ENCODE data around the gene RAB31. TPM values are rescaled to one million over a fixed set of nuclear protein-coding genes. Genes with fewer than 3 reads are reported as not detected.
"Not testable (repeated sequence)": the region's sequence is repeated elsewhere in the genome, so short reads cannot be mapped to it uniquely, and the experiment has no call there.

Gene RAB31
- 0.73 and 0.80 TPM in 2 replicates for total RNA-seq

GRCh38 chr18:9708057-9708433 lies at the start of gene RAB31:
Gene RAB31, plus strand, starts transcription at chr18:9708301. Its CDS starts 105 bp downstream, at chr18:9708406.
- Mint-ChIP-seq H3K9me3 (no peaks in the 10 kb centered on the region), H3K27ac (no peak within 1 kb of the TSS), H3K4me1 (ENCODE audit: low read depth) (peaks cover 29% of the 10 kb centered on the region), H3K36me3 (ENCODE audit: low read depth) (no peaks in the 10 kb centered on the region), H3K4me3 (ENCODE audit: low read depth) (peak within 1 kb of the TSS; percentile 77), H3K27me3 (ENCODE audit: low read depth) (peaks cover 79% of the 10 kb centered on the region)
- intact Hi-C loops (cut with micrococcal nuclease), result loop anchor here (10.0 kb wide), 1 partner anchor 93 kb away; the partner anchor contains the start of gene PPP4R1
- DNase-seq (ENCODE audit: low spot score), result no peak

GRCh38 chr18:9659499-9660375 lies 48.4 kb upstream of the RAB31 start:
- DNase-seq (ENCODE audit: low spot score), result no peak
- Mint-ChIP-seq H3K4me1 (ENCODE audit: low read depth) (no peaks in the 10 kb centered on the region), H3K27ac (no peak overlapping the region), H3K27me3 (ENCODE audit: low read depth) (peaks cover 2% of the 10 kb centered on the region), H3K9me3 (no peaks in the 10 kb centered on the region), H3K36me3 (ENCODE audit: low read depth) (no peaks in the 10 kb centered on the region), H3K4me3 (ENCODE audit: low read depth) (no peak overlapping the region)
- intact Hi-C loops (cut with micrococcal nuclease), result no loop called here

GRCh38 chr18:9661564-9661963 lies 46.5 kb upstream of the RAB31 start:
- no peak for DNase-seq (ENCODE audit: low spot score)
- H3K9me3 Mint-ChIP-seq, result no peaks in the 10 kb centered on the region
- intact Hi-C loops (cut with micrococcal nuclease), result no loop called here
- H3K4me3 Mint-ChIP-seq (ENCODE audit: low read depth), result no peak overlapping the region
- no peaks in the 10 kb centered on the region for H3K4me1 Mint-ChIP-seq (ENCODE audit: low read depth)
- H3K27me3 Mint-ChIP-seq (ENCODE audit: low read depth), result peaks cover 3% of the 10 kb centered on the region
- no peak overlapping the region for H3K27ac Mint-ChIP-seq
- H3K36me3 Mint-ChIP-seq (ENCODE audit: low read depth), result no peaks in the 10 kb centered on the region

- DNase-seq (ENCODE audit: low spot score), result no peak
- Mint-ChIP-seq H3K36me3 (ENCODE audit: low read depth) (no peaks in the 10 kb centered on the region), H3K27me3 (ENCODE audit: low read depth) (peaks cover 5% of the 10 kb centered on the region), H3K9me3 (no peaks in the 10 kb centered on the region), H3K4me1 (ENCODE audit: low read depth) (no peaks in the 10 kb centered on the region), H3K4me3 (ENCODE audit: low read depth) (no peak overlapping the region), H3K27ac (no peak overlapping the region)
- intact Hi-C loops (cut with micrococcal nuclease), result no loop called here
Measured at GRCh38 chr18:9663377-9663776, 44.7 kb upstream of the RAB31 start.

- Mint-ChIP-seq H3K4me1 (ENCODE audit: low read depth) (no peaks in the 10 kb centered on the region), H3K36me3 (ENCODE audit: low read depth) (no peaks in the 10 kb centered on the region), H3K4me3 (ENCODE audit: low read depth) (no peak overlapping the region), H3K9me3 (no peaks in the 10 kb centered on the region), H3K27me3 (ENCODE audit: low read depth) (peaks cover 5% of the 10 kb centered on the region), H3K27ac (no peak overlapping the region)
- intact Hi-C loops (cut with micrococcal nuclease), result no loop called here
- DNase-seq (ENCODE audit: low spot score), result no peak
Measured at GRCh38 chr18:9665314-9665713, 42.8 kb upstream of the RAB31 start.

- H3K4me1 Mint-ChIP-seq (ENCODE audit: low read depth), result no peaks in the 10 kb centered on the region
- no peak overlapping the region for H3K4me3 Mint-ChIP-seq (ENCODE audit: low read depth)
- no peak for DNase-seq (ENCODE audit: low spot score)
- no peak overlapping the region for H3K27ac Mint-ChIP-seq
- H3K27me3 Mint-ChIP-seq (ENCODE audit: low read depth), result peaks cover 5% of the 10 kb centered on the region
- no peaks in the 10 kb centered on the region for H3K36me3 Mint-ChIP-seq (ENCODE audit: low read depth)
- intact Hi-C loops (cut with micrococcal nuclease), result no loop called here
- no peaks in the 10 kb centered on the region for H3K9me3 Mint-ChIP-seq
Measured at GRCh38 chr18:9666548-9666947, 41.6 kb upstream of the RAB31 start.

- no peaks in the 10 kb centered on the region for H3K9me3 Mint-ChIP-seq
- H3K27me3 Mint-ChIP-seq (ENCODE audit: low read depth), result peaks cover 5% of the 10 kb centered on the region
- H3K27ac Mint-ChIP-seq, result no peak overlapping the region
- no peaks in the 10 kb centered on the region for H3K36me3 Mint-ChIP-seq (ENCODE audit: low read depth)
- no peak for DNase-seq (ENCODE audit: low spot score)
- intact Hi-C loops (cut with micrococcal nuclease), result no loop called here
- H3K4me1 Mint-ChIP-seq (ENCODE audit: low read depth), result peaks cover 6% of the 10 kb centered on the region
- H3K4me3 Mint-ChIP-seq (ENCODE audit: low read depth), result no peak overlapping the region
Measured at GRCh38 chr18:9669016-9669415, 39.1 kb upstream of the RAB31 start.

GRCh38 chr18:9671214-9671613 lies 36.9 kb upstream of the RAB31 start:
- H3K4me1 Mint-ChIP-seq (ENCODE audit: low read depth), result peaks cover 6% of the 10 kb centered on the region
- DNase-seq (ENCODE audit: low spot score), result no peak
- H3K27me3 Mint-ChIP-seq (ENCODE audit: low read depth), result peaks cover 16% of the 10 kb centered on the region
- H3K36me3 Mint-ChIP-seq (ENCODE audit: low read depth), result no peaks in the 10 kb centered on the region
- no peak overlapping the region for H3K4me3 Mint-ChIP-seq (ENCODE audit: low read depth)
- H3K9me3 Mint-ChIP-seq, result no peaks in the 10 kb centered on the region
- intact Hi-C loops (cut with micrococcal nuclease), result no loop called here
- no peak overlapping the region for H3K27ac Mint-ChIP-seq

GRCh38 chr18:9673296-9674251 lies 34.5 kb upstream of the RAB31 start:
- intact Hi-C loops (cut with micrococcal nuclease), result loop anchor here (2.0 kb wide), 1 partner anchor 59 kb away; the partner anchor contains the start of gene PPP4R1
- peaks cover 6% of the 10 kb centered on the region for H3K4me1 Mint-ChIP-seq (ENCODE audit: low read depth)
- DNase-seq (ENCODE audit: low spot score), result no peak
- H3K27me3 Mint-ChIP-seq (ENCODE audit: low read depth), result peaks cover 21% of the 10 kb centered on the region
- H3K27ac Mint-ChIP-seq, result no peak overlapping the region
- H3K9me3 Mint-ChIP-seq, result no peaks in the 10 kb centered on the region
- H3K4me3 Mint-ChIP-seq (ENCODE audit: low read depth), result no peak overlapping the region
- no peaks in the 10 kb centered on the region for H3K36me3 Mint-ChIP-seq (ENCODE audit: low read depth)

- peaks cover 42% of the 10 kb centered on the region for H3K27me3 Mint-ChIP-seq (ENCODE audit: low read depth)
- H3K27ac Mint-ChIP-seq; H3K4me1 Mint-ChIP-seq (ENCODE audit: low read depth); DNase-seq (ENCODE audit: low spot score); H3K4me3 Mint-ChIP-seq (ENCODE audit: low read depth); intact Hi-C loops (cut with micrococcal nuclease); H3K9me3 Mint-ChIP-seq; H3K36me3 Mint-ChIP-seq (ENCODE audit: low read depth): not testable (repeated sequence)
Measured at GRCh38 chr18:9678216-9678615, 29.9 kb upstream of the RAB31 start.

GRCh38 chr18:9679125-9679524 lies 29.0 kb upstream of the RAB31 start:
- Mint-ChIP-seq H3K9me3 (no peaks in the 10 kb centered on the region), H3K4me3 (ENCODE audit: low read depth) (no peak overlapping the region), H3K36me3 (ENCODE audit: low read depth) (no peaks in the 10 kb centered on the region), H3K27ac (no peak overlapping the region), H3K4me1 (ENCODE audit: low read depth) (no peaks in the 10 kb centered on the region), H3K27me3 (ENCODE audit: low read depth) (peaks cover 48% of the 10 kb centered on the region)
- DNase-seq (ENCODE audit: low spot score), result no peak
- intact Hi-C loops (cut with micrococcal nuclease), result no loop called here

- Mint-ChIP-seq H3K27ac (no peak overlapping the region), H3K9me3 (no peaks in the 10 kb centered on the region), H3K4me3 (ENCODE audit: low read depth) (no peak overlapping the region), H3K4me1 (ENCODE audit: low read depth) (peaks cover 10% of the 10 kb centered on the region), H3K36me3 (ENCODE audit: low read depth) (no peaks in the 10 kb centered on the region), H3K27me3 (ENCODE audit: low read depth) (peaks cover 39% of the 10 kb centered on the region)
- no peak for DNase-seq (ENCODE audit: low spot score)
- intact Hi-C loops (cut with micrococcal nuclease), result no loop called here
Measured at GRCh38 chr18:9681217-9681616, 26.9 kb upstream of the RAB31 start.

GRCh38 chr18:9682572-9682971 lies 25.5 kb upstream of the RAB31 start:
- Mint-ChIP-seq H3K27me3 (ENCODE audit: low read depth) (peaks cover 31% of the 10 kb centered on the region), H3K27ac (no peak overlapping the region), H3K4me1 (ENCODE audit: low read depth) (peaks cover 10% of the 10 kb centered on the region), H3K9me3 (no peaks in the 10 kb centered on the region), H3K4me3 (ENCODE audit: low read depth) (no peak overlapping the region), H3K36me3 (ENCODE audit: low read depth) (no peaks in the 10 kb centered on the region)
- intact Hi-C loops (cut with micrococcal nuclease), result no loop called here
- DNase-seq (ENCODE audit: low spot score), result no peak
